GM19467 (cell line): Measurements from ENCODE around the gene PAK1.

Experiments
- ATAC-seq: cut with Tn5 transposase; IDR thresholded peaks from one replicate; pipeline ENCODE4 v1.9.1; 2021; ENCODE audit warnings: mild to moderate bottlenecking, moderate library complexity; ENCODE audit not compliant: unreplicated experiment

Gene PAK1

DNA sequence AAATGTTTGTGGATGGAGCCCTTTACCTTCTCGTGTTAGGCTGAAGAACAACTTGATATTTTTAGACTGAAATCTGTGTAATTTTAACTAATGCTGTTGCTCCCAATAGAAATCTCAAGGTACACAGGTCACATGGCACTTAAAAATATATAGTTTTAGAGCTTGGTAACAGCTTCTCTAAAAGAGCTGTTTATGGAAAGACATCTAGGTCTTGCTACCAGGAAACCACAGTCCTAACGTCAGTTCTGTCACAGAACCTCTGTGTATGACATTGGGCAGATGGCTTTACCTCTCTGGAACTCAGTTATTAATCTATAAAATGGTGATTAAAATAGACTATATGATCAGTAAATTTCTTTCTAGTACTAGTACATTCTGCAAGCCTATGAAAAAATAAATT is 35.4 kb downstream of the PAK1 start:
- ATAC-seq = no peak

DNA sequence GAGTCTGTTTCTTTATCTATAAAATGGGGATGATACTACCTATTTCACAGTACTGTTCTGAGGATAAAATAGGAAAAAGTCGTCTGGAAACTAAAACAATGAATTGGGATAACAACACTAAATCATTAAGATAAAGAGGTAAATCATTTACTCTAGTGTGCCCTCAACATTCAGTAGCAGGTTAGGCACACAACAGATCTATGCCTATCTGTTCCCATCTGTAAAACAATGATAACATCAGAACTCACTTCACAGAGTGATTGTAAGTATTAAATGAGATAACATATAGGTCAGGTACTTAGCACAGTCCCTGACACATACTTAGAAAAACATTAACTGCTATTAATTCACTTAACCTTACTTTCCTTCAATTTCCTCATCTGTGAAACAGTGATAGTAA is 36.9 kb downstream of the PAK1 start:
- ATAC-seq = no peak

DNA sequence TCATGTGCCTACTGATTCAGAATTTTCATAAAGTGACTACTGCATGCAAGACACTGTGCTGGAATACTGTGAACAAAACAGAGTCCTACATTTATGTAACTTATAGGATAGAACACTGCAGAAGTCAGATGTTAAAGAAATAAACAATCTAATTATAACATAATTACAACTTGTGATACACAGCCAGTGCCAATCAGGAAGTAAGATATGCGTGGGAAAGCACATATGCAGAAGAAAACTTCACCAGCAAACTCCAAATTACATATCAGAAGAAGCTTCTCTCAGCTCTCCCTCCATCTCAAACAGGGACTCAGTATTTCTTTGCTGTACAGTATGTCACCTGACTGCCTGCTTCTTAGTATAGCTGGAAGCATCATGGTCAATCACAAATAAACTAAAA is 37.4 kb downstream of the PAK1 start:
- ATAC-seq = no peak

DNA sequence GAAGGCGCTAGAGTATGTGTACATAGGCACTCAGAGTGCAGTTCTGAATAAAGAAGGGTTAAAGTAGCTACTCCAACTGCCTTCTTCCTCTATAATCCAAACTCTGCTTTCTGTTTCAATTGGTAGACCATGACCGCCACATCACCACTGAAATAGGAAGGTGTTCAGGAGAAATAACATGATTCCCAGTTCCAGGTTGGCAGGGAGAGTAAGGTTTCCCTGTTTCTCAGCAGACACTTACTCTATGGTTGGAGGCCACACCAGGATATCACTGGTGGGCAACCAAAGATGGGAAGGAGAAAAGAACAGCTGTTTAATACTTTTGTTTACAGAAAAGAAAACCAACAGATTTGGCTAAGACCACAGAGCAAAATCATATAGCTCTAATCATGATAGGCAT is 37.9 kb downstream of the PAK1 start:
- no peak for ATAC-seq

DNA sequence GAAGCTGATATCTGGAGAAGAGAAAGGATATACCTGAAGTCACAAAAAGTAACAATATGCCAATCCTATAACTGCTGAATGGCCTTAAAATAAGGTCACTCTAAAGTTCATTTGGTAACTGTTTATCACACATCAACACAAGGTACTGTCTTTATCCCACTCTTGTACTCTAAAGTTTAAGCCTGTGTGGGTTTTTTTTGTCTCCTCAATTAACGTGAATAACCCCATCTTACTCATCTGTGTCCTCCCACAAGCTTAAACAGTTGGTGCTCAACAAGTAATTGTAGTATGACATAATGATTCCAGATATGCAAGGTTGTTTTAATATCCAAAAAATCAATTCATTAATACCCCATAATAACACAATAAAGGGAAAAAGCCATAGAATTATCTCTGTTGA is 42.1 kb downstream of the PAK1 start:
- no peak for ATAC-seq

DNA sequence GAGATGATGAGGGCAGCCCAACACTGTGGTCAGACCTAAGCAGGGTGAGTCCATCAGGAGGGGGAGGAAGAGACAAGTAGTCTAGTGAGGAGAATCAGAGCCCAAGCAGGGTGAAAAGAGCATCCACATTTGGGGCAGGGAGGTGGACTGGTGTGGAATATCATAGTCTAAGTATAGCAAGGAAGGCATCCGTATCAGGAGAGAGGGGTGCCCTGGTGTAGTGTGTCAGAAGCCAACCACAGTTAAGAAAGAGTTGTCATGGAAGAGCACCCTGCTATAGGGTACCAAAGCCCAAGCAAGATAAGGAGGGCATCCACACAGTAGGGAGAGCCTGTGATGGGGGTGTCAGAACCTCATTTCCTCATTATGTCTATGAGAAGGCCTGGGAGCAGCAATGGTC is 45.3 kb downstream of the PAK1 start:
- ATAC-seq = no peak

DNA sequence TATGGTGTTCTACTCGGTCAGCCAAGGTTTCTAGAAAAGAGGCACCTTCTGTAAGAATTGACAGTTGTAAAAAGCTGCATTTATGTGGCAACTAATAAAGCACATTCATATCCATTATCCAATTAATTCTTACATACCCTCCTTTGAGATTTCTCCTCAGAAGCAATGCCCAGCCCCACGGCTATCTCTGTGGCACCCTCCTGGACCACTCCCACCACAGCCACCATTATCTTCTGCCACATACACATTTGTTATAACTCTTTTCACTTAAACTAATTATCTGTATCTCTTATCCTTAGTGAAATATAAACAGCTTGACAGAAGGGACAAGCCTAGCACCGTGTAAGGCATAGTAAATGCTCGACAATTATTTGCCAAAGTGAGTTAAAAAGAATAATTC is 48.5 kb downstream of the PAK1 start:
- ATAC-seq = no peak

DNA sequence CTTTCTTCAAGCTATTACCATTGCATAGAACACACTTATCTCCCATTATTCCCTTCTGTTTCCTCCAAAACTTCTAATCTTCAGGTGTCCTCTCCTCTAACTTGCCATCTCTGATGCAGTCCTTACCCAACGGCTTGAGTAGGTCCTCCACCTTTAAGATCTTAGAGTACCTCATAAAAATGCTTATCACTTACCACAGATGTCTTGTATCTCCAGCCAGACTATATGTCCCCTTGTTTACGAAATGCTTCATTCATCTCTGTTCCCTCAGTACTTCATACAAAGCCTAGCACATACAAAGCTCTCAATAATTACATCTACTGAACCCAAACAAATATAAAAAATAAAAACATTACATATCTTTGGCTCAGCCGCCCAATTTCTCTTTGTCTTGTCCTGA is 49.2 kb downstream of the PAK1 start:
- no peak for ATAC-seq

DNA sequence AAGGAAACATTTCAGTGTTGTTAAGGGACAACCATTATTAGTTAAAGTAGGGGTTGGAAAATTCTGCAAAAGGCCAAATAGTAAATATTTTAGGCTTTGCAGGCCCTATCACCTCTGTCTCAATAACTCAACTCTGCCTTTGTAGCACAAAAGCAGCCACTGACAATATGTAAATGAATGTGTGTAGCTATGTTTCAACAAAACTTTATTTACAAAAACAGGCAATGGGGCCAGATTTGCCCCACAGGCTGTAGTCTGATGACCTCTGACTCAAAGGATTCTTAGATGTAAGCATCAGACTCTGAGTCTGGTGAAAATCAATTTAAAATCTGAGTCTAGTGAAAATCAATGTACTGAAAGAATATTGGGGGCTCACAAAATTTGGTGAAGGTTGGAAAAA is 50.3 kb downstream of the PAK1 start:
- no peak for ATAC-seq

DNA sequence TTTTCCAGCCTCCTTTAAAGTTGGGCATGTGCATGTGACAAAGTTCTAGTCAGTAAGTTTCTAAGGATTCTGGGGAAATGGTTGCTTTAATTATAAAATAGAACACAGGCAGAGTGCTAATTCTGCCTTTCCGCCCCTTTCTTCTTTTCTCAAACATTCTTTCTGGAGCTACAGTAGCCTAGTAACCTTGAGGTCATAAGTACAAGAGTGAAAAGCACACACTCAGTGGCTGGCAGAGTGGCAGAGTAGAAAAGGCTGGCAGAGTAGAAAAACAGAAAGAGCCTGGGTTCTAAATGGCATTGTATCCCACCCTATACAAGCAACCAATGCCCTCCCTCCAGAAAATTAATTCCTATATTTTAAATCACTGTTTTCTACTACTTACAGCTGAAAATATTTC is 51.2 kb downstream of the PAK1 start:
- ATAC-seq = no peak

DNA sequence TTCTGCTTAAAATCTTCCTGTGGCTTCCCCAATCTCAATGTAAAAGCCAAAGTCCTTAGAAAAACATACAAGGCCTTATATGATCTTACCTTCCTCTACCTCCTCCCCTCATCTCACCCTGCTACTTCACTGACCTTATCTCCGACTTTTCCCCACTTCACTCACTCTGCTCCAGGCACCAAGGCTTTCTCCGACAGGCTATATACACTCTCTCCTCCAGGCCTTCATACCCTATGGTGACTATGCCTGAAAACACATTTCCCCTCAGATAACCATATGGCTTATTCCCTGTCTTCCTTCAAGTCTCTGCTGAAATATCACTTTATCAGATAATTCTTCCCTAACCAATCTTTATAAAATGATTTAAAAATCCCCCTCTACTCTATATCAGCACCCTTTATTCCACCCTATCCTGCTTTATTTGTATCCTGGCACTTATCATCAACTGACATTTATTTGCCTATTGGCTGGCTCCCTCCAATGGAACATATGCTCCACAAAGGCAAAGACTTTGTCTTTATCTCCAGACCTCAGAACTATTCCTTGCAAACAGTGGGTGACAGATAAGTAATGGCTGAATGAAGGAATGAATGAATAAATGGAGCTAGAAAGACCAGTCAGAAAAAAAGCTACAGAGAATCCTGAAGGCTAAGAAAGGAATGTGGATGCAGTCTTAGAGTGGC is 52.7 kb downstream of the PAK1 start:
- no peak for ATAC-seq

DNA sequence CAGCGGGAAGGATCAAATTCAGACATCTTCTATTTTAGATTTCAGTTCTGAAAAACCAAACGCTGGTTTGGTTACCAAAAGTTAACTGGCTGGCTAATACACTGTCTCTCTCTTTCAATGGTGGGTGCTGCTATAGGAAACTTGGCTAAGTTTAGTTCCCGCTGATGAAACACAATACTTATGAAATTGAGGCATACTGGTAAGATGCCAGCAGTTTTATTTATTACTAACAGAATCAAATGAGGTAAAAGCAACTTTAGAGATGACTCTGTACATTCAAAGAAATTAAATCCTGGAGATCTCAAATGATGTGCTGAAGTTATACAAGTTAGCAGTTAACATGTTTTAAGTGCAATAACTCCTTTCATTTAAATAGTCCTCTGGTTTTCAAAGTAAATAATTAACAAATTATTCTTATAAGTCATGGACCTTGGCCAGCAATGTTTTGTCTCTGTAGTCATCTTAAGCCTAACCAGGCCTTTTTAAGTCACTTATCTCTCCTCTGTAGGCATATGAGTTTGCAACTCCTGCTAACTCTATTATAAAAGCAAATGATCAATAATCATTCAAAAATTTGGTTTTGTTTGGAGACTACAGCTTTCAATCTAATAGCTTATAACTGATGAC is 54.8 kb downstream of the PAK1 start:
- ATAC-seq = no peak

DNA sequence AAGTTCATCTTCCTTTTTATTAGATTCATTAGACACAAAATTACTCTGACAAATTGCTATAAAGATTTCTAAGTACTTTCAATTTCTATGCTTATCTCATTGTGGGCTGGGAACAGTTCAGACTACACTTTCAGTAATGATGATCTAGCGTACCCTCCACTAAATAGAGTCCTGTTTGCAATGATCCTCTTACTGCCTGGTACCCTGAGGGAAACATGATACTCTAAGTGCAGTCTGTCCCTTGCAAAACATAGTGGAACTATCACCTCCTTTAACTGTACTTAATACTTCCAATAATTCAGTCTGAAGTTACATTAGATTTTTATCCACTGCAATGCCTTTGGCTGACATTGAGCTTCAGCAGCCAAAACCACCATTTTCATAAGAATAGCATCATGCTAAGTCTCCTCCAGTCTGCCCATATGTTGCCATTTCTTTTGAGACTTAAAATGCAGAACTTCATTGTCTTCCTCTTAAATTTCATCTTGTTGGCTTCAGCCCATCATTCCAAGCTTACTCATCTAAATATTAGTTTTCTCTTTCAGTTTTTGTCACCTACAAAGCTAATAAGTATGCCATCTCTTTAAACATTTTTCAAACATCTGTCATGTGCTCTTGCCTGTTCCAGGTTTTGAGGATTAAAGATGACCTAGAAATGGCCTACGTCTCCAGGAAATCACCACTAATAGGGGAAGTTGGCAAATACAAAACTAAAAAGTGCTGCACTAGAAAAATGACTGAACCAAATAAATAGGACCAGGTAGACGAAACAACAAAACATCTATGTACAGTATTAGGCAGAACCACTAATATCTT is 55.5 kb downstream of the PAK1 start:
- no peak for ATAC-seq

DNA sequence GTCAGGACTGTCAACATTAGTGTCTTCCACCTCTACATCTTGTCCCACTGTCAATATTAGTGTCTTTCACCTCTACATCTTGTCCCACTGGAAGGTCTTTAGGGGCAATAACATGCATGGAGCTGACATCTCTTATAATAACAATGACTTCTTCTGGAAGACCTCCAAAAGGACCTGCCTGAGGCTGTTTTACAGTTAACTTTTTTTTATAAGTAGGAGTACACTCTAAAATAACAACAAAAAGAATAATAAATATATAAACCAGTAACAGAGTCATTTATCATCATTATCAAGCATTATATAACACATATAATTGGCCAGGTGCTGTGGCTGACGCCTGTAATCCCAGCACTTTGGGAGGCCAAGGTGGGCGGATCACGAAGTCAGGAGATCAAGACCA is 57.5 kb downstream of the PAK1 start:
- no peak for ATAC-seq

DNA sequence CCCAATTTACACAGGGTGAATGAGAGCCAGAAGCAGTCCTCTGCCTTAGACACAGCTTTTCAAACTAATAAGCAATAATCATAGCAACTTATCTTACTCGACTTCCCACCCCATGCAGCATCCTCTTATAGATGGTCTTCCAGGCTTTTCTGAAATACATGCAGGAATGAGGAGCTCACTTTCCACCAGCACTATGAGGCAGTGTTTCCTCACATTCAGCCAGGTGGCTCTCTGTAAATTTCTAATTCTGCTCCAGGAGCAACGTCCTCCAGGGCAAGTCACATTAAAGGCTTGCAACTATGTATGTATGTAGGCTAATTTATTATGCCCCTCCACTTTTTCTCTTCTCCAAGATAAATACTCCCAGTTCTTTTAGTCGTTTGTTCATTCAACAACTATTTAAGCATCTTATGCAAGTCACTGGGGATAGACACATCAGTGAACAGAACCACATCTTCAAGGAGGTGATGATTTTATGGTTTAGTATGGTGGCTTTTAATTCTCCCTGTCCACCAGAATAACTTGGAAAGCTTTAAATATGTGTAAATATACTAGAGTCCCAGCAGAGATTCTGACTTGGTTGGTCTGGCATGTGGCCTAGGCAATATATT is 59.9 kb downstream of the PAK1 start:
- ATAC-seq = no peak

DNA sequence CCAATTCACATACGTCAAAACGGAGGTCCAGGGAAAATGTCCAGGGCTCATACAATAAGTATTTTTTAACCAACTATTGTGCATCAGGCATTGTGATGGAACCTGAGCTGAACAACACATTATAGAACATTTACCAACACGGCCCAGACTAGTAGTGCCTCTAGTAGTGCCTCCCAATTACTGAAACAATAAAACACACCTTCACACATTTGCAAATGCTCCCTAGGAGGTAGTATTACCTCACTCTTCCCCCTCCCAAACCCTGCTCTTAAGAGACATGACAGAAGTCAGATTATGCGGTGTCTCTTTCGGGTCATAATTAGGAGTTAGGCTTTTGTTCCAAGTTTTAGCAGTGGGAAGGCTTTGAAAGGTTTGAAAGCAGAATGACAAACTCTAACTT is 61.1 kb downstream of the PAK1 start:
- ATAC-seq = no peak

DNA sequence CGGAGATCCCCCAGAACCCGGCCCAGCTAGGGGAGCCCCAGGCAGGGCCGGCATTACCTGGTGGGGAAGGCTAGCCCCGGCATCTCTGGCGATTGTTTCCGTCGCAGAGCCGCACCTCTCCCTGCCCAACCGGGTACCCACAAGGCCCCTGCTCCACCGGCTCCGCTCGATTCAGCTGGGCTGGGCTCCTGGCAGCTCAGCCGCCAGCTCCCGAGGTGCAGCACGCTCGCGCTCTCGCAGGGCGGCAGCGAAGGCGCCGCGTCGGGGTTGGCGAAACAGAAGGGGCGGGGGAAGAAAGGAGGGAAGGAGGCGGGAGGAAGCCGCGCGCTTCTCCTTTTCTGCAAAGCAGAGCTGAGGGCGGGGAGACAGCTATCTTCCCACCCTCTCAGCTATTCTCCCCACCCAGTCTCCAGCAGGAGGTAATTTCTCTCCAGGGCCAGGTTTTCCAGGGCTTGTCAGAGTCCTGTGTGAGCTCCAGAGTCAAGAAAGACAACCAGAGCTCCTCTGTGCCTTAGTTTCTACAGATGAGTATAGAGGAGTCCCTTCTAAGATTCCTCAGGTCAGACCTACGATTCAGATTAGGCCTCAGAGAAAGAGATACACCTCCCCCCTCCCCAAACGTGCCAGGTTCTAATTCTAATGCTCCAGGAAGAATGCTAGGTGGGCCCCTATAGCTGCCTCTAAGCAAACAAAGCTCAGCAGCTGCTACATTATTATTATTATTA is 62.0 kb downstream of the PAK1 start:
- peak; percentile 88 for ATAC-seq

DNA sequence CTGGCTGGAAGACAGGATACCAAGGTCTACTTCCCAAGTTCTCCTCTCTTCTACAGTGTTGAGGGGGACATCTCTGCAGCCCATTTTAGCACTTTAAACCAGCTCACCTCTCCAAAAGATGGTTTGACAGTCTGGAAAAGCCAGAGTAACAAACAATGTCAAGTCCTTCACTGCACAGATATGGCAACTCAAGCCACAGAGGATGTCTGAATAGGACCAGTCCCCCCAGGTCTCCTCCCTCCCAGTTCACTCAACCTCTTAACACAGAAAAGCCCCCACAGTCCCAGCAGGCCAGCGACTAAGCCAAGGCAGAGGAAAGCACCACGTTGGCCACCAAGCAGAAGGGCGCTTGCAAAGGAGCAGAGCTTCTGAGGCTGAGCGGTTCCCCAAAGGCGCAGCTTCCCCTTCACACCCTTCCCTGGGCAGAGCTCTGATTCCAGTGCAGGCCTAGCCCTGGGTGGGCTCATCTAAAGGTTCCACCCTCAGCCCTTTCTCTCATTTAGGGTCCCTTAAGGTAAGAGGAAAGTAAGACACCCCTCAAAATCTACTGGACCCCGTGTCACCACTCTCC is 62.7 kb downstream of the PAK1 start:
- ATAC-seq = peak; percentile 30

DNA sequence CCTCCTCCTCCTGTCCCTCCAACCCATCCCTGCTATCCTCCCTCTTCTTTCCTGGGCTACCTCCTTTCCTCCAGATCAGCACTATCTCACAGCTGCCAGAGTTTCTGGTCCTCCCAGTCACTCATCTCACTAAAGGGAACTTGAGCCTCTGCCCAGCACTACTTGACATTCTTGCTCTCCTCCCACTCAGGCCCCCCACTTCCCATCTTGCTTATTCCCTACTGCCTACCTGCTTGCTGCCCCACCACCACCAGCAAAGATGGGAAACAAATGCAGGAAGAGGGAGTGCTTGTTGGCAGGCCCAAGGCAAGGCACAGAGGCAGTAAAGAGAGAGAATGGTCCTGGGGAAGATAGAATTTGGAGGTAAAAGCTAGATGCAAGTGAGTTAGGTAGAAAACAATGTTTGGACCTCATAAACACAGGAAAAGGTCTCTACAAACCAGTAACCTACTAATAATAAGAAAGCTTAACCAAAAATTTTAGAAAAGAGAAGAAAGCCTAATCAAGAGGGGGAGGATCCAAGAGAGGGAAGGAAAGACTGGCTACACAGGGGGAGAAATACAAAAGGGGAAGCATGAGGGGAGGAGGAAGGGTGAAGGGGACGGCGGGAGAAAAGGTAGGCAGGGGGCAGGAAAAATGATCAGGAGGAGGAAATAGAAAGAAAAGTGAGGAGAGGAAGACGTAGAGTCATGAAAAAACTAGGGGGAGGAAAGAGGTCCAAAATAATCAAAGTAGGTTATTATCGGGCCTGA is 63.6 kb downstream of the PAK1 start:
- ATAC-seq = no peak

DNA sequence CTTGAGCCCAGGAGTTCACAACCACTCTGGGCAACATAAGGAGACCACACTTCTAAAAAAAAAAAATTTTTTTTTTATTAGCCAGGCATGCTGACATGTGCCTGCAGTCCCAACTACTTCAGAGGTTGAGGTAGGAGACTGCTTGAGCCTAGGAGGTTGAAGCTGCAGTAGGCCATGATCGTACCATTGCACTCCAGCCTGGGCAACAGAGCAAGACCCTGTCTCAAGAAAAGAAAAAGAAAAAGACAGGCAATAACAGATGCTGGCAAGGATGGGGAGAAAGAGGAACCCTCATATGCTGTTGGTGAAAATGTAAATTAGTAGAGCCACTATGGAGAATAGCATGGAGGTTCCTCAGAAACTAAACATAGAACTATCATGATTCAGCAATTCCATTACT is 64.8 kb downstream of the PAK1 start:
- no peak for ATAC-seq
